IMR-90 (cell line): ENCODE results near the gene LEMD3. TPM values are rescaled to one million over a fixed set of nuclear protein-coding genes. Genes with fewer than 3 reads are reported as not detected.

Experiments used
- ATAC-seq: fragments of 200-7000 bp; cut with Tn5 transposase; 2 replicates; pipeline ENCODE4 v1.9.1; 2020; ENCODE audit warnings: low read depth, mild to moderate bottlenecking, moderate library complexity
- BruUV-seq: library from RNA; stranded (reverse); fragments of 400-500 nt; replicated peaks from 2 replicates; lab custom pipeline; 2021; lab: Mats Ljungman, UMichigan
- CTCF ChIA-PET: fragments of 300-600 bp; formaldehyde crosslinking; extraction: SDS; loops from one replicate; lab custom pipeline; 2021; ENCODE audit warnings: antibody characterized with exemption; lab: Yijun Ruan, JAX
- POLR2A ChIA-PET: fragments of 300-600 bp; sonication (Branson Sonifier 250); formaldehyde crosslinking; loops from one replicate; lab custom pipeline; 2022; ENCODE audit warnings: antibody characterized with exemption; ENCODE audit not compliant: unreplicated experiment; lab: Charles Lee
- DNase-seq: peaks from one replicate; pipeline ENCODE4 v3.0.0; 2013
- H2AFZ ChIP-seq: replicated peaks from 2 replicates; pipeline ENCODE3; 2013; ENCODE audit warnings: low read length, mild to moderate bottlenecking; ENCODE audit not compliant: poor library complexity
- H2AK5ac ChIP-seq: 2 replicates; pipeline ENCODE4 v1.6.1; 2013; ENCODE audit warnings: low read depth, low read length, inconsistent platforms
- H2AK9ac ChIP-seq: replicated peaks from 2 replicates; pipeline ENCODE3; 2013; ENCODE audit warnings: mild to moderate bottlenecking, low read depth, low read length, moderate library complexity; ENCODE audit not compliant: poor library complexity
- H2BK120ac ChIP-seq: 2 replicates; pipeline ENCODE4 v1.6.1; 2013; ENCODE audit warnings: low read depth, low read length, inconsistent platforms
- H2BK15ac ChIP-seq: 3 replicates; pipeline ENCODE4 v1.6.1; 2013; ENCODE audit warnings: low read depth, low read length, inconsistent platforms
- H2BK20ac ChIP-seq: 2 replicates; pipeline ENCODE4 v1.6.1; 2013; ENCODE audit warnings: low read depth, mild to moderate bottlenecking, inconsistent platforms, low read length, moderate library complexity
- H2BK5ac ChIP-seq: 2 replicates; pipeline ENCODE4 v1.6.1; 2013; ENCODE audit warnings: mild to moderate bottlenecking, low read depth, low read length, inconsistent platforms; ENCODE audit not compliant: poor library complexity, severe bottlenecking
- H3K14ac ChIP-seq: replicated peaks from 2 replicates; pipeline ENCODE4 v1.6.1; 2013; ENCODE audit warnings: low read depth, low read length, inconsistent platforms
- H3K18ac ChIP-seq: 2 replicates; pipeline ENCODE4 v1.6.1; 2013; ENCODE audit warnings: low read depth, low read length, control low read depth
- H3K23ac ChIP-seq: 2 replicates; pipeline ENCODE4 v1.6.1; 2013; ENCODE audit warnings: low read depth, low read length, inconsistent platforms
- H3K27ac ChIP-seq: 2 replicates; pipeline ENCODE4 v1.5.1; 2013; ENCODE audit warnings: mild to moderate bottlenecking, control low read depth, low read length; ENCODE audit not compliant: insufficient read depth
- H3K27me3 ChIP-seq: 2 replicates; pipeline ENCODE4 v1.6.1; 2013; ENCODE audit warnings: low read length; ENCODE audit not compliant: control insufficient read depth, insufficient read depth
- H3K36me3 ChIP-seq: 2 replicates; pipeline ENCODE4 v1.6.1; 2013; ENCODE audit warnings: low read length, mixed read lengths; ENCODE audit not compliant: control insufficient read depth, insufficient read depth
- H3K4ac ChIP-seq: 2 replicates; pipeline ENCODE4 v1.6.1; 2013; ENCODE audit warnings: low read depth, low read length, inconsistent platforms
- H3K4me1 ChIP-seq: 2 replicates; pipeline ENCODE4 v1.6.1; 2013; ENCODE audit warnings: low read length, mixed read lengths; ENCODE audit not compliant: control insufficient read depth, insufficient read depth
- H3K4me2 ChIP-seq: 2 replicates; pipeline ENCODE4 v1.6.1; 2013; ENCODE audit warnings: low read depth, mild to moderate bottlenecking, control low read depth, low read length, moderate library complexity
- H3K4me3 ChIP-seq: 2 replicates; pipeline ENCODE4 v1.5.1; 2013; ENCODE audit warnings: low read depth, mild to moderate bottlenecking, control low read depth, low read length, moderate library complexity; ENCODE audit not compliant: insufficient read depth
- H3K56ac ChIP-seq: 2 replicates; pipeline ENCODE4 v1.6.1; 2013; ENCODE audit warnings: low read length, inconsistent platforms; ENCODE audit not compliant: insufficient read depth; ENCODE audit errors: extremely low read depth
- H3K79me1 ChIP-seq, 2 experiments: 2 replicates each; pipeline ENCODE4 v1.6.1; 2013; ENCODE audit warnings: low read length in 2 of 2, inconsistent platforms in 1 of 2, low read depth in 1 of 2
- H3K9ac ChIP-seq: 2 replicates; pipeline ENCODE4 v1.6.1; 2013; ENCODE audit warnings: low read depth, low read length, control low read depth
- H3K9me1 ChIP-seq: 2 replicates; pipeline ENCODE4 v1.6.1; 2013; ENCODE audit warnings: low read length, inconsistent platforms; ENCODE audit not compliant: insufficient read depth
- H3K9me3 ChIP-seq: 2 replicates; pipeline ENCODE4 v1.6.1; 2013; ENCODE audit warnings: low read length; ENCODE audit not compliant: control insufficient read depth, insufficient read depth
- H4K20me1 ChIP-seq: 2 replicates; pipeline ENCODE4 v1.6.1; 2013; ENCODE audit warnings: low read length, inconsistent platforms; ENCODE audit not compliant: insufficient read depth
- H4K5ac ChIP-seq: 2 replicates; pipeline ENCODE4 v1.6.1; 2013; ENCODE audit warnings: mild to moderate bottlenecking, low read depth, low read length, control low read depth
- H4K8ac ChIP-seq, 2 experiments: 2 replicates each; pipeline ENCODE4 v1.6.1; 2013; ENCODE audit warnings: low read depth in 2 of 2, low read length in 2 of 2, control low read depth in 1 of 2, inconsistent platforms in 1 of 2
- H4K91ac ChIP-seq: 2 replicates; pipeline ENCODE4 v1.6.1; 2013; ENCODE audit warnings: low read depth, low read length, inconsistent platforms; ENCODE audit not compliant: insufficient read depth
- BHLHE40 ChIP-seq: fragments of 150-350 bp; IDR thresholded peaks from 2 replicates; pipeline ENCODE4 v1.6.1; 2016; ENCODE audit warnings: mild to moderate bottlenecking, low read depth, low read length
- CEBPB ChIP-seq: IDR thresholded peaks from 2 replicates; pipeline ENCODE4 v1.6.1; 2012; ENCODE audit warnings: low read depth, low read length, improper control_type of control experiment
- CHD1 ChIP-seq: IDR thresholded peaks from 2 replicates; pipeline ENCODE4 v1.6.1; 2012; ENCODE audit warnings: low read depth, low read length, improper control_type of control experiment
- FOS ChIP-seq: fragments of 150-350 bp; IDR thresholded peaks from 2 replicates; pipeline ENCODE4 v1.6.1; 2016; ENCODE audit warnings: low read depth, low read length
- MAFK ChIP-seq: IDR thresholded peaks from 2 replicates; pipeline ENCODE4 v1.6.1; 2012; ENCODE audit warnings: low read depth, low read length, improper control_type of control experiment
- MAZ ChIP-seq: IDR thresholded peaks from 2 replicates; pipeline ENCODE4 v1.6.1; 2012; ENCODE audit warnings: low read depth, mild to moderate bottlenecking, low read length, improper control_type of control experiment, moderate library complexity, borderline replicate concordance
- MXI1 ChIP-seq: IDR thresholded peaks from 2 replicates; pipeline ENCODE4 v1.6.1; 2012; ENCODE audit warnings: low read depth, mild to moderate bottlenecking, low read length, moderate library complexity, borderline replicate concordance
- NFE2L2 ChIP-seq: fragments of 150-350 bp; IDR thresholded peaks from 2 replicates; pipeline ENCODE4 v1.6.1; 2016; ENCODE audit warnings: low read depth, mild to moderate bottlenecking, low read length
- POLR2A ChIP-seq: IDR thresholded peaks from 2 replicates; pipeline ENCODE4 v1.6.1; 2012; ENCODE audit warnings: mild to moderate bottlenecking, low read depth, low read length
- RAD21 ChIP-seq: IDR thresholded peaks from 2 replicates; pipeline ENCODE4 v1.6.1; 2012; ENCODE audit warnings: low read length, improper control_type of control experiment
- RCOR1 ChIP-seq: IDR thresholded peaks from 2 replicates; pipeline ENCODE4 v1.6.1; 2012; ENCODE audit warnings: mild to moderate bottlenecking, low read length, improper control_type of control experiment; ENCODE audit not compliant: insufficient replicate concordance
- RFX5 ChIP-seq: IDR thresholded peaks from 2 replicates; pipeline ENCODE4 v1.8.0; 2012; ENCODE audit warnings: low read depth, mild to moderate bottlenecking, low read length, moderate library complexity
- WGBS, 2 experiments: methylation state at CpG; one replicate each; pipeline versions ENCODE4 v1.1.5 to v1.1.7; 2013; ENCODE audit warnings: missing lambda C conversion rate in 2 of 2; ENCODE audit not compliant: insufficient read length in 1 of 2; ENCODE audit errors: extremely low coverage in 2 of 2; 5-methylcytosine and 5-hydroxymethylcytosine counted together
- dilution Hi-C: fragments of 300-500 bp; cut with HindIII; formaldehyde crosslinking; loops from one replicate; pipeline ENCODE4 v1.14.3; 2018; ENCODE audit warnings: low sequenced_read_pairs; ENCODE audit not compliant: unreplicated experiment
- in situ Hi-C: fragments of 300-500 bp; cut with MboI; formaldehyde crosslinking; loops from 3 replicates; pipeline ENCODE4 v1.14.3; 2019; ENCODE audit warnings: low sequenced_read_pairs, inconsistent platforms, mixed read lengths
- intact Hi-C: fragments of 100-400 bp; cut with micrococcal nuclease; formaldehyde crosslinking; loops from 2 replicates; pipeline ENCODE4 v1.10.0; 2022
- polyA plus RNA-seq, 3 experiments: library from polyadenylated mRNA; depleted of rRNA; stranded (reverse); fragments of >200 nt; gene quantifications; 2 replicates each; pipeline ENCODE4 v1.2.3, GENCODE V29; 2012; ENCODE audit warnings: low replicate concordance in 1 of 3
- total RNA-seq: library from RNA; depleted of rRNA; stranded (reverse); fragments of >200 nt; gene quantifications from 2 replicates; pipeline ENCODE4 v1.2.3, GENCODE V29; 2012
- TF ChIP-seq, protein P1 (sequence below): fragments of 150-350 bp; IDR thresholded peaks from 2 replicates; pipeline ENCODE4 v1.6.1; 2016; ENCODE audit warnings: low read depth, mild to moderate bottlenecking, low read length, moderate library complexity, borderline replicate concordance
- TF ChIP-seq, protein P2 (sequence below): conservative IDR thresholded peaks from 2 replicates; pipeline ENCODE4 v1.5.1; 2012; ENCODE audit warnings: mild to moderate bottlenecking, low read depth, low read length, improper control_type of control experiment
- TF ChIP-seq, protein P3 (sequence below): fragments of 150-350 bp; IDR thresholded peaks from 2 replicates; pipeline ENCODE4 v1.6.1; 2017; ENCODE audit warnings: mild to moderate bottlenecking, antibody characterized with exemption, low read length, low read depth

The LEMD3 gene
- total and polyA plus RNA-seq, 2 of the 4 experiments (the other 2 are of a cell fraction) = 5.5 to 9.9 TPM

DNA sequence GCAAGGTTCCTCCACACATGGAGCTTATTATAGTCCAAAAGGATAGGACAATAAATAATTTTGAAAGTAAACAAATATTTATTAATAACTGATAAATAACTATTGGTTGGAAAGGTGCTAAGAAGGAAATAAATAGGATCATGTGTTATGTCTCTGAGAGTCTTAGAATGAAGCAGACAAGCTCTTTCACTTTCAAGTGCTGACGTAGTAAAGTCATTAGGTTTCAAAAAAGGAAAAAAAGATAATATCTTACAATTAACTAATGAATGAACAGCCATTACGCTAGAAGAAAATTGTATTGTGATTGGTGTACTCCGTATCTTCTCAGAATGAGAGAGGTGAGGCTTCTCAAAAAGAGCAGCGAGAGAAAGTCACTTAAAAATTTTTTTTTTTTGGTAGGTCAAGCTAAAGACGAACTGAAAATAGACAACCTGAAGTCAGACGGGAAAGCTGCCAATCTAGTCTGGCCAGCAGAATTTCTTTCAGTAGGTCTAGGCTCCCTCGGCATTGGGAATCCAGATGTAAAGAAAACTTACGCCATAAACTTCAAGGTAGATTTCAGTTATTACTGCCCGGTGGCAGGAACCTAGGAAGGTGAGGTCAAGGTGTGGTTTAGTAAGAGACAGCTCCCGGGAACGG, 583 bp upstream of the LEMD3 start:
- no peak overlapping the region for H2BK15ac ChIP-seq
- TF ChIP-seq MAZ = no peak
- TF ChIP-seq, protein P1, sequence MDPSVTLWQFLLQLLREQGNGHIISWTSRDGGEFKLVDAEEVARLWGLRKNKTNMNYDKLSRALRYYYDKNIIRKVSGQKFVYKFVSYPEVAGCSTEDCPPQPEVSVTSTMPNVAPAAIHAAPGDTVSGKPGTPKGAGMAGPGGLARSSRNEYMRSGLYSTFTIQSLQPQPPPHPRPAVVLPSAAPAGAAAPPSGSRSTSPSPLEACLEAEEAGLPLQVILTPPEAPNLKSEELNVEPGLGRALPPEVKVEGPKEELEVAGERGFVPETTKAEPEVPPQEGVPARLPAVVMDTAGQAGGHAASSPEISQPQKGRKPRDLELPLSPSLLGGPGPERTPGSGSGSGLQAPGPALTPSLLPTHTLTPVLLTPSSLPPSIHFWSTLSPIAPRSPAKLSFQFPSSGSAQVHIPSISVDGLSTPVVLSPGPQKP = no peak
- TF ChIP-seq CHD1 = no peak
- TF ChIP-seq CEBPB = no peak
- no peak for TF ChIP-seq POLR2A
- no peak for TF ChIP-seq MXI1
- no peak for TF ChIP-seq RAD21
- no peak for TF ChIP-seq NFE2L2
- TF ChIP-seq, protein P2, sequence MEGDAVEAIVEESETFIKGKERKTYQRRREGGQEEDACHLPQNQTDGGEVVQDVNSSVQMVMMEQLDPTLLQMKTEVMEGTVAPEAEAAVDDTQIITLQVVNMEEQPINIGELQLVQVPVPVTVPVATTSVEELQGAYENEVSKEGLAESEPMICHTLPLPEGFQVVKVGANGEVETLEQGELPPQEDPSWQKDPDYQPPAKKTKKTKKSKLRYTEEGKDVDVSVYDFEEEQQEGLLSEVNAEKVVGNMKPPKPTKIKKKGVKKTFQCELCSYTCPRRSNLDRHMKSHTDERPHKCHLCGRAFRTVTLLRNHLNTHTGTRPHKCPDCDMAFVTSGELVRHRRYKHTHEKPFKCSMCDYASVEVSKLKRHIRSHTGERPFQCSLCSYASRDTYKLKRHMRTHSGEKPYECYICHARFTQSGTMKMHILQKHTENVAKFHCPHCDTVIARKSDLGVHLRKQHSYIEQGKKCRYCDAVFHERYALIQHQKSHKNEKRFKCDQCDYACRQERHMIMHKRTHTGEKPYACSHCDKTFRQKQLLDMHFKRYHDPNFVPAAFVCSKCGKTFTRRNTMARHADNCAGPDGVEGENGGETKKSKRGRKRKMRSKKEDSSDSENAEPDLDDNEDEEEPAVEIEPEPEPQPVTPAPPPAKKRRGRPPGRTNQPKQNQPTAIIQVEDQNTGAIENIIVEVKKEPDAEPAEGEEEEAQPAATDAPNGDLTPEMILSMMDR = no peak
- TF ChIP-seq FOS = no peak
- no peak for TF ChIP-seq RFX5
- TF ChIP-seq MAFK = no peak
- no peak for TF ChIP-seq BHLHE40
- TF ChIP-seq, protein P3, sequence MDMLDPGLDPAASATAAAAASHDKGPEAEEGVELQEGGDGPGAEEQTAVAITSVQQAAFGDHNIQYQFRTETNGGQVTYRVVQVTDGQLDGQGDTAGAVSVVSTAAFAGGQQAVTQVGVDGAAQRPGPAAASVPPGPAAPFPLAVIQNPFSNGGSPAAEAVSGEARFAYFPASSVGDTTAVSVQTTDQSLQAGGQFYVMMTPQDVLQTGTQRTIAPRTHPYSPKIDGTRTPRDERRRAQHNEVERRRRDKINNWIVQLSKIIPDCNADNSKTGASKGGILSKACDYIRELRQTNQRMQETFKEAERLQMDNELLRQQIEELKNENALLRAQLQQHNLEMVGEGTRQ = no peak
- TF ChIP-seq RCOR1 = no peak
- H3K4me3 ChIP-seq = peak overlapping the region; percentile 89
- ATAC-seq = no peak
- peak overlapping the region; percentile 11; the same call in 1 of the 2 replicates for H4K91ac ChIP-seq
- ChIA-PET POLR2A (interaction anchor here (0.7 to 0.9 kb wide), 2 partner anchors 26 to 311 kb away, joined by 3 read pairs; no protein-coding TSS in a partner anchor), CTCF (interaction anchor here (0.7 to 0.9 kb wide), 2 partner anchors 14 to 31 kb away, joined by 3 read pairs; no protein-coding TSS in a partner anchor)
- in situ Hi-C loops (no loop called here), intact Hi-C loops (no loop called here), dilution Hi-C loops (no loop called here)
- no peak overlapping the region for H2AK5ac ChIP-seq
- 0% methylated on average over 2 of the region's 11 CpGs; no CpG with 5 or more reads in 1 of the 2 experiments for WGBS, 2 experiments
- H3K4ac ChIP-seq = peak overlapping the region; percentile 52
- no peak for DNase-seq
- no peak overlapping the region; the same call in 1 of the 2 replicates for H2BK20ac ChIP-seq
- H4K20me1 ChIP-seq = peaks cover 29% of the 10 kb centered on the region
- peak overlapping the region; percentile 95 to 99 for H4K8ac ChIP-seq
- H3K9me1 ChIP-seq = no peaks in the 10 kb centered on the region
- no peaks in the 10 kb centered on the region for H3K36me3 ChIP-seq
- H3K27ac ChIP-seq = peak overlapping the region; percentile 19; the same call in 1 of the 2 replicates
- H2AK9ac ChIP-seq = peak overlapping the region; percentile 71
- peak overlapping the region; percentile 99 for H2AFZ ChIP-seq
- peaks cover 14 to 30% of the 10 kb centered on the region in 2 experiments for H3K79me1 ChIP-seq
- H3K9me3 ChIP-seq = no peaks in the 10 kb centered on the region
- H3K4me1 ChIP-seq = peaks cover 2% of the 10 kb centered on the region; the same call in 1 of the 2 replicates
- peak overlapping the region; percentile 40; the same call in 1 of the 2 replicates for H3K56ac ChIP-seq
- H3K9ac ChIP-seq = peak overlapping the region; percentile 50
- no peak overlapping the region for H3K18ac ChIP-seq
- no peak overlapping the region for H3K23ac ChIP-seq
- H3K27me3 ChIP-seq = peaks cover 3% of the 10 kb centered on the region
- H3K14ac ChIP-seq = 0 out of 2 replicates have a peak overlapping the region, but pooled peaks have one; percentile 2
- H2BK120ac ChIP-seq = peak overlapping the region; percentile 15; the same call in 1 of the 2 replicates
- H3K4me2 ChIP-seq = peak overlapping the region; percentile 93
- peak overlapping the region; percentile 84 for H4K5ac ChIP-seq
- H2BK5ac ChIP-seq = no peak overlapping the region
- no TSS peak for BruUV-seq
